ENCODE data around the gene CRIP1. TPM values are rescaled to one million over a fixed set of nuclear protein-coding genes. Genes with fewer than 3 reads are reported as not detected.

The CRIP1 gene
- total and polyA plus RNA-seq, 2 experiments from 2014 or later = 0.80 to 8.4 TPM

- Histone ChIP-seq H3K9me2 (ENCODE audit: insufficient read depth) (no peaks in the 10 kb centered on the region), H3K27me3 (ENCODE audit: insufficient read depth) (peaks cover 43% of the 10 kb centered on the region), H3K27ac (ENCODE audit: low read depth) (no peak overlapping the region), H4K20me1 (replicated peaks; ENCODE audit: insufficient read depth) (no peaks in the 10 kb centered on the region), H3K4me3 (no peak overlapping the region; the same call in 1 of the 2 replicates), H3K79me2 (replicated peaks; ENCODE audit: insufficient read depth) (no peaks in the 10 kb centered on the region), H3K4me2 (no peak overlapping the region; the same call in 1 of the 2 replicates), H3F3A (replicated peaks; ENCODE audit: low read depth) (no peaks in the 10 kb centered on the region), H3K4me1 (ENCODE audit: insufficient read depth) (no peaks in the 10 kb centered on the region), H2AFZ (no peak overlapping the region; the same call in 1 of the 2 replicates), H3K36me3 (ENCODE audit: insufficient read depth) (no peaks in the 10 kb centered on the region)
- no peak overlapping the region for H3K27ac Mint-ChIP-seq
- peaks cover 14% of the 10 kb centered on the region for H3K9me3 Mint-ChIP-seq
- peaks cover 34% of the 10 kb centered on the region for H3K27me3 Mint-ChIP-seq (ENCODE audit: insufficient read depth, low read depth, poor library complexity)
- peaks cover 5% of the 10 kb centered on the region; the same call in 1 of the 3 replicates for H3K36me3 Mint-ChIP-seq (ENCODE audit: low read depth)
- ATAC-seq = peak; percentile 3
- H3K4me1 Mint-ChIP-seq = peaks cover 3% of the 10 kb centered on the region; the same call in 1 of the 3 replicates
- TF ChIP-seq NANOG (IDR thresholded peaks at IDR 0.05; ENCODE audit: borderline replicate concordance) (no peak), POLR2AphosphoS5 (IDR thresholded peaks at IDR 0.05; ENCODE audit: low read depth) (no peak), EZH2 (IDR thresholded peaks at IDR 0.05; ENCODE audit: low read depth, unreplicated experiment) (no peak), CREB1 (CRISPR knock-in tag; IDR thresholded peaks at IDR 0.05; ENCODE audit: low read depth) (no peak)
- peak; percentile 18 for DNase-seq (ENCODE audit: low spot score)
- peak overlapping the region; percentile 34; the same call in 1 of the 3 replicates for H3K4me3 Mint-ChIP-seq
These were observed 42.1 kb downstream of the CRIP1 start for GRCh38 chr14:105528586-105529318.

GRCh38 chr14:105529319-105529568, 42.6 kb downstream of the CRIP1 start:
- Mint-ChIP-seq H3K27ac (no peak overlapping the region), H3K27me3 (ENCODE audit: insufficient read depth, low read depth, poor library complexity) (peaks cover 34% of the 10 kb centered on the region), H3K4me1 (peaks cover 3% of the 10 kb centered on the region; the same call in 1 of the 3 replicates), H3K4me3 (no peak overlapping the region; the same call in 2 of the 3 replicates), H3K36me3 (ENCODE audit: low read depth) (peaks cover 8% of the 10 kb centered on the region; the same call in 2 of the 3 replicates), H3K9me3 (peaks cover 19% of the 10 kb centered on the region)
- Histone ChIP-seq H3K79me2 (replicated peaks; ENCODE audit: insufficient read depth) (no peaks in the 10 kb centered on the region), H4K20me1 (replicated peaks; ENCODE audit: insufficient read depth) (no peaks in the 10 kb centered on the region), H3F3A (replicated peaks; ENCODE audit: low read depth) (no peaks in the 10 kb centered on the region), H3K4me1 (ENCODE audit: insufficient read depth) (no peaks in the 10 kb centered on the region), H3K36me3 (ENCODE audit: insufficient read depth) (no peaks in the 10 kb centered on the region), H3K27ac (ENCODE audit: low read depth) (no peak overlapping the region), H2AFZ (no peak overlapping the region), H3K4me3 (no peak overlapping the region), H3K9me2 (ENCODE audit: insufficient read depth) (no peaks in the 10 kb centered on the region), H3K27me3 (ENCODE audit: insufficient read depth) (peaks cover 38% of the 10 kb centered on the region), H3K4me2 (no peak overlapping the region)
- ATAC-seq (no peak), DNase-seq (ENCODE audit: low spot score) (no peak)
- no peak for TF ChIP-seq ZNF462 (CRISPR knock-in tag; IDR thresholded peaks at IDR 0.05)
- no peak for TF ChIP-seq EZH2 (IDR thresholded peaks at IDR 0.05; ENCODE audit: low read depth, unreplicated experiment)
- TF ChIP-seq EZH2phosphoT487 (IDR thresholded peaks at IDR 0.05; ENCODE audit: unreplicated experiment) = no peak
- no peak for TF ChIP-seq POLR2AphosphoS5 (IDR thresholded peaks at IDR 0.05; ENCODE audit: low read depth)
- no peak for TF ChIP-seq NANOG (IDR thresholded peaks at IDR 0.05; ENCODE audit: borderline replicate concordance)

Measured in GM23338 (cell line).